NOMO-1 treated with dmso at 0.1 percent for 144 hours (cell line): ENCODE results near the gene TNFRSF18.
"Not testable (repeated sequence)": the region's sequence is repeated elsewhere in the genome, so short reads cannot be mapped to it uniquely, and the experiment has no call there.

Source experiments
- DNase-seq: peaks from one replicate; lab custom pipeline; 2025; ENCODE audit not compliant: unreplicated experiment; lab: John Stamatoyannopoulos, UW

Gene TNFRSF18

DNA sequence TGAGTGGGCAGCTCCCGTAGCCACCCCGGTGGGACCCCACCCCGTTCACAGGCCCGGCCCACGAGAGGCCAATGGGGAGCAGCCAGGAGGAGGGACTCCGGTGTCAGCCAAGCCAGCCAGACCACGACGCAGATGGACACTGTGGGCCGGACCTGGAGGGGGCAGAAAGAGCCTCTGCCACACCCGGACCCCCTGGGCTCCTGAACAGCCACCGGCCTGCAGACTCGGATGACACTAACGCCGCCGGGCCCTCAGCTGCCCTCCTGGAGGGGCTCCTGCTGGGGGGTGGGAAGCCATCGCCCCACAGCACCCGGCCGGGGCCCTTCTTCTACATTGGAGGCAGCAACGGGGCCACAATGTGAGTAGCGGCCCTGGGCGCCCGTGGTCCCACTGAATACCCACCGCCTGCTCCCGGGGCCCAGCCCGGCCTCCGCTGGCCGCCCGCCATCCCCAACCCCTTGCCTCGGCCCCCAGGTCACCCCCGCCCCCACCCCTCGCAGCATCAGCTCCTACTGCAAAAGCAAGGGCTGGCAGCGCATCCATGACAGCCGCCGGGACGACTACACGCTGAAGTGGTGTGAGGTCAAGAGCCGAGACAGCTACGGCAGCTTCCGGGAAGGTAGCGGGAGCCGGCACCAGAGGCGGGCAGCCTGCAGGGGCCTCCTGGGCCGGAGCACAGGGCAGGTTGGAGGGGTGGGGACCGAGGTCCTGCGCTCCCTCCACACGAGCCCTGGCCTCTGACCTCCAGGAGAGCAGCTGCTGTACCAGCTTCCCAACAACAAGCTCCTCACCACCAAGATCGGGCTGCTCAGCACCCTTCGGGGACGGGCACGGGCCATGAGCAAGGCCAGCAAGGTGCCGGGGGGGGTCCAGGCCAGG, 26.2 kb downstream of the TNFRSF18 start:
- DNase-seq, result no peak

DNA sequence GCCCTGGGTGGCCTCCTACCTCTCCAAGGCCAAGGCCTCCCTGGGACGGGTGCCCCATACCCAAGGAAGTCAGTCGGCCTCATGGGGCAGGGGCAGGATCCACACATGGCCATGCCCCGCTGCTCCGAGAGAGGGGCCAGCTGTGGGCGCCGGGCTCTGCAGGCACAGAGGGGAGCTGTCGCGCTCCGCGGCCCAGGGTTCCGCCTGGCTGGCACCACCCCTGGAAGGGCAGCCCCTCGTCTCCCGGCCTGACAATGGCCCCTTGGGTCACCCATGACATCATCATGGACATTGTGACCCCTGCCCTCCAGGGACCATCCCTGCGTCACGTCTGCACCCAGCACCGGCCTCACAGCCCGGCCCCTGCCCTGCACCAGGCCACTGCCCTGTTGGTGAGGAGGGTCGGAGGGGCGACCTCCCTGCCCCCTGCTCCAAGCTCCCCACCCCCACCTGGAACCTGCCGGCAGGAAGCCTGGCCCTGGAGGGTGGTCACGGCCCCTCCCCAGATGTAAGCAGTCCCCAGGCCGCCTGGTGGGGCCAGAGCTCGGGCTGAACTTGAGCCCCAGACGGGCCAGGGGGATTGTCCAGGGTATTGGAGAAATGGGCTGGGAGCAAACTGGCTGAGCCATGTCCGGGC, 26.9 kb downstream of the TNFRSF18 start:
- DNase-seq, result no peak

DNA sequence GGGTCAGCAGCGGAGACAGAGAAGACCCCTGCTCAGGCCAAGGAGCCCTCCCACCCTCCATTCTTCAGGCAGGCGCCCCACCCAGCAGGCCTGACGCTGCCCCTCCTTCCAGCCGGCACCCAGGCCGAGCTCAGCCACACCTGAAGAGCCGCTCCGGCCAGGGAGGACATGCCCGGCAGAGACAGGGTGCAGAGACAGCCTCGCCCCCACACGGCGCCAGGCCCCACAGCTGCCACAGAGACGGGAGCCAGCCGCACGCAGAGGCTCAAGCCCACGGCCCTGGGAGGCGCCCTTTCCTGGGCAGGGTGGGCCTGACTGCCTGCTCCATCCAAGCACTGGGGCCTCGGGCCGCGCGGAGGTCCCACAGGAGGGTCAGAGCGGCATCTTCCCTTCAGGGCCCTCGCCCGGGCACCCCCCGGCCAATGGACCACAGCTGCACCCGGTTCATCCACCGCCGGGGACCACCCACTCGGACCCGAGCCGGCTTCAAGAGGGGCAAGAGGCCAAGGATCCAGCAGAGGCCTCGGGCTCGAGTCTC, 27.5 kb downstream of the TNFRSF18 start:
- no peak for DNase-seq

DNA sequence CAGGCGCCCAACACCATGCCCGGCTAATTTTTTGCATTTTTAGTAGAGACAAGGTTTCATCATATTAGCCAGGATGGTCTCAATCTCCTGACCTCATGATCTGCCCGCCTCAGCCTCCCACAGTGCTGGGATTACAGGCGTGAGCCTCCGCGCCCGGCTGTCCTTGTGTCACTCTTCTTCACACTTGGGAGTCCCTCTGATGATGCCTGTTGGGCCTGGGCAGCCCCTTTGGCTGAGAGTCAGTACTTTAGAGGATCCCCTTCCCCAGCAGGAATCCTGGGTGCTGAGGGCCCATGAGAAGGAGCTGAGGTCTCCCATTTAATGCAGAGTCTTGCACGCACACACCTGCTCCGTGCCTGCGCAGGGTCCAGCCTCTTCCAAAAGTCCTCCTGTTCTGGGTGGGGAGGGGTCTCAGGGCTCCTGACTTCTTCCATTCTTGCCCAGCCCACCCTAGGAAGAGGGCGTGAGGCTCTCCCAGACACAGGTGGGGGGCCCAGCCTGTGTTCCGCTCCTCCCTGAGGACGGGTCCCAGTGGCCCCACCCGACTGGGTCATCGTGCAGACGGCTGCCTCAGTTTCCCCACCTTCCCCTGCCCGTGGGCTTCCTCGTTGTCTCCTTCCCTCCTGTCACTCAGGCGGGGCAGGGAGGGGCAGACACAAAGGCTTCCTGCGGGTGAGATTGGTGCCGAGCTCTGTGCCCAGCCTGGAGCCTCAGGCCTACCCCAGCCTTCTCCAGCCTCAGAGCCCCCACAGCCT, 28.8 kb downstream of the TNFRSF18 start:
- DNase-seq, result no peak

DNA sequence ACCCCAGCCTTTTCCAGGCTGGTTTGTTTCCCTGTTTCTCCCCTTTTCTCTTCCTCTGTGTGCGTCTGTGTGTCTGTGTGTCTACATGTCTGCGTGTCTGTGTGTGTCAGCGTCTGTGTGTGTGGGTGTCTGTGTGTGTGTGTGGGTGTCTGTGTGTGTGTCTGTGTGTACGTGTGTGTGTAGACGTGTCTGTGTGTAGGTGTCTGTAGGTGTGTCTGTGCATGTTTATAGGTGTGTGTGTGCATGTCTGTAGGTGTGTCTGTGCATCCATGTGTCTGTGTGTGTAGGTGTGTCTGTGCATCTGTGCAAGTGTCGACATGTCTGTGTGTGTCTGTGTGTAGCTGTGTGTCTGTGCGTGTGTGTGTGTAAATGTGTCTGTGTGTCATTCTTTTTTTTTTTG, 29.5 kb downstream of the TNFRSF18 start:
- DNase-seq, result no peak

DNA sequence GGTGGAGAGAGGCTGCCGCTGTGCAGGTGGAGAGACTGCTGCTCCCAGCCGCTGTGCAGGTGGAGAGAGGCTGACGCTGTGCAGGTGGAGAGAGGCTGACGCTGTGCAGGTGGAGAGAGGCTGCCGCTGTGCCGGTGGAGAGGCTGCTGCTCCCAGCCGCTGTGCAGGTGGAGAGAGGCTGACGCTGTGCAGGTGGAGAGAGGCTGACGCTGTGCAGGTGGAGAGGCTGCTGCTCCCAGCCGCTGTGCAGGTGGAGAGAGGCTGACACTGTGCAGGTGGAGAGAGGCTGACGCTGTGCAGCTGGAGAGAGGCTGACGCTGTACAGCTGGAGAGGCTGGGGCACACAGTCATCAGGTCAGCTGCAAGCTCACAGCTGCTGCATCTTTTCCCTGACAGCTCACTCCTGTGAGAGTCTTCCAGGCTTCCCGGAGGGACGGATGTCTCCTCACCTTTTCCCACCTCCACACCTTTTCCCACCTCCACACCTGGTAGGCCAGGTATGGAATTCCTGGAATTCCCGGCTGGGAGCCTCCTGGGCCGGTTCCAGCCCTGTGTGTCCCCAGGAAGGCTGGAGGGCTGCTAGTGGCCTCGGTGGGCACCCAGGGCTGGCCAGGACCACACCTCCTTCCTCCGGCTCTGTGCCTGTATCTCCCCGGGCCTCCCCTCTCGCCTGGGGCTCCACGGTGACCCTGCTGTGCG, 30.2 kb downstream of the TNFRSF18 start:
- not testable (repeated sequence) for DNase-seq

DNA sequence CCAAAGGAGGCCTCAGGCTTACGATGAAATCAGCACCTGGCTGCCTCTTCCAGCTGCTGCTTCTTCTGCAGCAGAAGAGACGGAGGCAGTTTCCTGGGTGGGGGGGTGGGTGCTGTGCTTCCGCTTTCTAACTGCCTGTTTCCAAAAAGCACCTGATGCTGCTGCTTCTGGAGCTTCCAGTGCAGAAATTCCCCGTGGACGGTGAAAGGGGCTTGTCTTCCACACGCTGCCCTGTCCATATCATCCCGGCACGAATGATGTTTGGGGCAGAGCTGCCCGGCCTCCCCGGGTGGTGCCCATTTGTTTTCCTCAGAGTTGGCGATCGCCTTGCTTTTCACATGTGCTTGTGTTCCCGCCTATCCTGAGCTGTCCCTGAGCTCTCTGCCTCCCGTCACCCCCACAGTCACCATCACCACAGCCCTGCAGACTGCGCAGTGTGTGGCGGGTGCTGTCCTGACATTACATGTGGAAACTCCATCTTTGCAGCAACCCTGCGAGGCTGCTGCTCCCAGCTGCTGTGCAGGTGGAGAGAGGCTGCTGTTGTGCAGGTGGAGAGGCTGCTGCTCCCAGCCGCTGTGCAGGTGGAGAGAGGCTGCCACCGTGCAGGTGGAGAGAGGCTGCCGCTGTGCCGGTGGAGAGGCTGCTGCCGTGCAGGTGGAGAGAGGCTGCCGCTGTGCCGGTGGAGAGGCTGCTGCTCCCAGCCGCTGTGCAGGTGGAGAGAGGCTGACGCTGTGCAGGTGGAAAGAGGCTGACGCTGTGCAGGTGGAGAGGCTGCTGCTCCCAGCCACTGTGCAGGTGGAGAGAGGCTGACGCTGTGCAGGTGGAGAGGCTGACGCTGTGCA, 30.9 kb downstream of the TNFRSF18 start:
- no peak for DNase-seq

DNA sequence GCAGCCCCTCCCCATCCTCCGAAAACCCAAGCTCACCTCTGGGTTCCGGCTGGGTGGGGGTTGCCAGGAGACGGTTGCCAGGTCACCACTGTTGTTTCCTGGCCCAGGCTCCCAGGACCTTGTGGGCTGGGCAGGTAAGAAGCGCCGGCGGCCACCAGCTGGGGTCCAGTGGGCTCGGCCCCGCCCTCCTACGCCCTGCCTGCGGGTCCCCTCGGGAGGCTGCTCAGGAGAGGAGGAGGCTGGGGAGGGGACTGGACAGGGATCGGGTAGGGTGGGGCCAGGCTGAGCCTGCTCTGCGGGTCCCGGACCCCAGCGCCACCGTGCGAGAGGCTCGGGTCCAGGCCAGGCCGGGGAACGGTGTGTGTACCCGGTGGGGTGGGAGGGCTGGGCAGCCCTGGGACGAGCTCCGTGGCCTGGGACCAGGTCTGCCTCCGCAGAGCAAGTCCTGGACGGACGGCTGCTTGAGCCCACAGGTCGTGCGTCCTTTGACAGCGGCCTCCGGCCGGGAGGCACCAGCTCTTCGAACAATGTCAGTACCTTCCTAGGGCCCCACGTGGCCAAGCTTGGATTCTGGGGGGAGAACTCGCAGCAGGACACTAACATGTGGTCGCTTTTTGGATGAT, 32.5 kb downstream of the TNFRSF18 start, which contains the start of gene TTLL10:
Gene TTLL10, plus strand, starts transcription at position 88 of the 623 bp plus-strand sequence. CDS start 5,336 bp downstream, outside the sequence.
- DNase-seq, result no peak

DNA sequence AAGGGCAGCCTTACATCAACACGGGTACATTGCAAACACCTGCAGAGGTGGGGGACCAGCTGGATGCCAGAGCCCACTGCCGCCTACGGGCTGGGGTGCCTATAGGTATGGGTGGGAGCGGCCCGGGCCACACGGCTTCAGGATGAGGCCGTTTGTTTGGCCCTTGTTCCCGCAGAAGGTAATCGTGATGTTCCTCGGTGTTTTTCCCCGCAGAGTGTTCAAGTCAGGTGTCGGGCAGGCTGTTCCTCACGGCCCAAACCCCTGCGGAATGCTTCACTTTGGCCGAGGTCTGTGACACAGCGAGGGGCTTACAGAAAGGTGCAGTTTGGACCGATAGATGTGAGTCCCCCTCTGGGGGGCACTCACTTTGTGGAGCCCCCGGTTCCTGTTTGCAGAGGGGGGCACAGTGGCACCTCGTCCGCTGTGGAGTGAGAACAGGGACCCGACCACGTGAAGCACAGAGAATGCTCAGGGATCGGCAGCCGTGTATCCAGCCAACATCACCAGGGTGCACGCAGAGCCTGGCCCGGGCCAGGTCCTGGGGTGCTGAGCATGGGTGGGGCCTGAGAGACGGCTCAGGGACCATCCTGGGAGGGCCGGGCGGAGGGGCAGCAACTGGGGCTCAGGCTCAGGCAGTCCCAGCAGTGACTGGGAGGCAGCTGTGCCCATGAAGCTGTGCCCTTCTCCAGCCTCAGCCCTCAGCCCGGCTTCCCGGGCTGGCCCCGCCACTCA, 33.2 kb downstream of the TNFRSF18 start:
- DNase-seq, result no peak

DNA sequence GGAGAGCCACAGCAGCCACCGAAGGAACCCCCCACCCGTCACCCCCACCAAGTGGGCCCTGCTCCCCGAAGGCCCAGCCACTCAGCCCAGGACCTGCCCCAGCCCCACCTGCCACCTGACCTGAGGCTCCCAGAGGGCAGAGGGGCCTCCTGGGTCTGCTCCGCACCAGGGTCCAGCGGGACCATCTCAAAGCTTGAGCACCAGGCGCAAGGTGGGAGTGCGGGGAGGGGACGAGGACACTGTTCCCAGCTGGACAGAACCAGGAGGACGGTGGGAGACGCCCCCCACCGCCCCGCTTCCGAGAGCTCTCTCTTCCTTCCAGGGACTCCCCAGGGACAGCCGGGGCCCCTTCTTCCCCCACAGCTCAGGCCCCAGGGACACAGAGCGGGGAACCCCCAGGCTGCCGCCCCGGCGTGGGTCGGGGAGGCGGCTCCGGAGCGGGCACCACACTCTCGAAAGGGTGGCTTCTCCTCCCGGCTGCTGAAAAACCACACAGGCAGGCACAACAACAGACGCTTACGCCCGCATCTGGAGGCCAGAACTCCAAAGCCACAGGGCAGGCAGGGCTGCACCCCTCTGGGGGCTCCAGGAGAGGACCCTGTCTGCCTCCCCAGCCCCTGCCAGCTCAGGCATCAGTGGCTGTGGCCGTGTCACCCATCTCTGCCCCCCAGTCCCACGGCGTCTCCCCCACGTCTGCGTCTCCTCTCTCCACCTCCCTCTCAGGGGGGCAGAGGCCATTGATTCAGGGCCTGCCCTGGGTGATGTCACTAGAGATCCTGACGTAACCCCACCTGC, 34.6 kb downstream of the TNFRSF18 start:
- DNase-seq, result no peak

DNA sequence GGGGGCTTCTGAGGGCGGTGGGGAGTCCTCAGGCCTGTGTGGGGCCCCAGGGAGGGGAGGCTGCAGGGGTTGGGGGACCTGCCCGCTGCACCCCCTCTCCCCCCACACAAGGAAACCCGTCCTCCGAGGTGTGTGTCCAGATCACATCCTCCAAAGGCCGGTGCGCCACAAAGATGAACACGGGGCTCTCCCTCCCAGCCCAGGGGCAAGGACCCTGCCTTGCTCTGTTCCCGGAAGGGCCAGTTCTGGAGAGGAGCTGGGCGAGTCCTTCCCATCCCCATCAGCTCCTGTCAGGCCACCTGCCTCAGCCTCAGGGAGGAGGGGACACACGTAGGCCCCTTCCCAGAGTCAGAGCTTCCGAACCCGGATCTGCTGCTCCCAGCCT, 35.2 kb downstream of the TNFRSF18 start:
- no peak for DNase-seq

DNA sequence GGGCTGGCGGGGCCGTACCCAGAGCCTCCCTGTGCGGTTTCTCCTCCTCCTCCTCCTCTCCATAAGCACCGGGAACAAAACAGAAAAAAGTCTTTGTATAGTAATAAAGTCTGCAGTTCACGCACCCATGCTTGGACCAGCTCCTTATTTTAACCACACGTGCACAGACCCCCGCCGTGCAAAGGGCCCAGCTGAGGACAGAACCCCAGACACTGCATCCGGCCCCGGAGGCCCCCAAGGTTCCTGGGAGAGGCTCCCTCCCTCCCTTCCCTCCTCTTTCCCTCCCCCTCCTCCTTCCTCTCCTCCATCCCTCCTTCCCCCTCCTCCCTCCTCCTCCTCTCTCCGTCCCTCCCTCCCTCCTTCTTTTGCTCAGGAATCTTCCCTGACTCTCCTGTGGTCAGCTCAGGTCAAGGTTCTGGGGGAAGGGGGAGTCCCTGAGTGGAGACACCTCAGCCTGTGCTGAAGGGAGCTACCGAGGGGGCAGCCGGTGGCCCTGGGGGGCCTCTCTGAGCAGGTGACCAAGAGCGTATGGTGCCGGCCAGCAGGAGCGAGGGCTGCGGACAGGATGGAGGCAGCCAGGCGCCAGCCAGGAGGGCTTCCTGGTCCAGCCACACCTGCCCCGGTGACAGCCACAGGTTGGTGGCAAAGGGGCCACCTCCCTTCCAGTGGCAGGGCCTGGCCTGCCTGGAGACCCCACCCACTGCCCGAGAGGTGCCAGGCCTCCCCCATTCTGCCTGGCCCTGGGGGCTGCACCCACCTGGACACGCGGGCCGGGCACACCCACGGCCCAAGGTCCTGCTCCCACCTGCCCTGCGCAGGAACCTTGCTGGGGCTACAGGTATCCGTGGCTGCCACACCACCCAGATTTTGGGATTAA, 35.9 kb downstream of the TNFRSF18 start:
- no peak for DNase-seq

DNA sequence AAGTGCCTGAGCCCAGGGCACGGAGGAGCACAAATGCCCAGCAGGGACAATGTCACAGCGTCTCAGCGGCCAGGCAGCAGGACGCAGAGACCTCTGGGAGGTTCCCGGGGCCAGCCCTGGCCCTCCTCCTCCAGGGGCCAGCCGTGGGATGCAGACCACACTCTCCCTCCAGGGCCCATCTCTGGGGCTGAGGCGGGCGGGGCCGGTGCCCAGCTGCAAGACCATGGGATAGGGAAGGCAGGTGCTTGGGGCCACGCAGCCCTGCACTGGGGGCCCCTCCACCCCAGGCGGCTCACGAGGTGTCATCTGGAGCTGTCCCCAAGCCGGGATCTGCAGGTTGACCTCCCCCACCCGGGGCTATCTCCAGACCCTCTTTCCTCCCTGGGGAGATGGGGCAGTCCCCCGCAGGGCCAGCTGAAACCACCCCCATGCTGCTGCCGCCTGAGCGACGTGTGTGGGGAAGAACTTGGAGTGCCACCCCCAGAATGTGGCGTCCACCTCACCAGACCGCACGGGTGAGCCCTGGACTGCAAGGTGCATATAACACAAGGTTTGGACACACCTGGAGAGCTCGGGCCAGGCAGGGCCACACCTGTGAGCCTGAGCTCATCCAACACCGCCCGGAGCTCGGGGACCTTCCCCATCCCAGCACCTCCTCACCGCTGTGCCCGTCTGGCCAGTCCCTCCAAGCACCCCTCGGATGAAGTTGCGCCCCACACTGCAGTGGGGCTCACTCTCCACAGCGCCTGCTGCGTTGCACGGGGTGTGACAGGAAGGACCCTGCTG, 36.8 kb downstream of the TNFRSF18 start:
- no peak for DNase-seq

DNA sequence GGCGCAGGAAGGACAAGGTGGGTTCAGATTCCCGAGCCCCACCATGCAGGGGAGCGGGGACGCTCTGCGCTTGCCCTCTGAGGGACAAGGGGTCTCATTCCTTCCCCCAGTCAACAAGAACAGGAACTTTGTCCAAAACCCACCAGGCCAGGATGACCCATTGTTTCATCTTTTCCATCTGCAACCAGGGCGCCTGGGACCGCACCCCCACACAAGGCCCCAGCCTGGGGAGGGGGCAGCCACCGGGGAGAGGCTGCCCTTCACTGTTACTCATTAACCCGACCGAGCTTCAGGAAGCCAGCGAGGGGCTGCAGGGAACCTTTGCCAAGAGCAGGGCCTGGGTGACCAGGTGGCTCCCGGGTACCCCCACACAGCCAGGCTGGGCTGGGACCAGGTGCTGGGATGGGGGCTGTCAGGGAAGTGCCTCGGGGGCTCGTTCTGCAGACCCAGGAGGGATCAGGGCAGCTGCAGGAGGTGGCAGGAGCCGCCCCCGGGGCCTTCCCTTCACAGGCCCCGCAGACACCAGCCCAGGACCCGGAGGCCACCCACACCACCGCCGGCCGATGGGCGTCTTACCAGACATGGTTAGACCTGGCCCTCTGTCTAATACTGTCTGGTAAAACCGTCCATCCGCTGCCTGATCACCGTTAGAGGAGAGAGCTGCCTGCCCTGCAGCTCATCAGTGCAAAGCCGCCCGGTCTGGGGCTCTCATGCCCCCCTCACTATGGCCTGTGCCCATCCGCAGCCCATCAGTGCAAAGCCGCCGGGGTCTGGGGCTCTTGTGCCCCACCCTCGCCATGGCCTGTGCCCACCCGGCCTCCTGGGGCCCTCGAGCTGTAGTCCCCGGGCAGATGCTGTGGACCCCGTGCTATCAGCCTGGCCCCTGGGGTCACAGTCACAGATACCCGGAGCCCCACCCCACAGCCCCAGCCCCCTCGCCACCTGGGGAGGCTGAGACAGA, 37.7 kb downstream of the TNFRSF18 start:
- DNase-seq, result no peak

DNA sequence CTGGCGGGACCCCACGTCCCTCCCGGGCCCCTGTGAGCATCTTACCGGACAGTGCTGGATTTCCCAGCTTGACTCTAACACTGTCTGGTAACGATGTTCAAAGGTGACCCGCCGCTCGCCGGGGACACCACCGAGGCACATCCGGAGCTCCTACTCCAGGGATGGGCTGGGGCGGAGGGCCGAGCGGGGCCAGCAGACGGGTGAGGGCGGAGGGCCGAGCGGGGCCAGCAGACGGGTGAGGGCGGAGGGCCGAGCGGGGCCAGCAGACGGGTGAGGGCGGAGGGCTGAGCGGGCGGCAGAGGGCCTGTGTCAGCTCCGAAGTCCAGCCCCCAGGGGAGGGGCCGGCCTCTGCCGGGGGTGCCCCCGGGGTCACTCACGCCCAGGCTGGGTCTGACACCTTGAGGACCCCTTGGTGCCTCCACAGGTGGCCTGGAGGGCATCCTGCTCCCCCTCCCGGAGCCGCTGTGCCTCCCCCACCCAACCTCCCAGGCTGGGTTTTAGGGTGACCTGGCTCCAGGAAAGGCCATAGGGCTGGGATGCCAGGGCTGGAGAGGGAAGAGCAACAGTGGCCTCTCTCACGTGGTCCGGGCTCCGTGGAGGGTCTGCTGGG, 38.4 kb downstream of the TNFRSF18 start:
- DNase-seq, result no peak
